Spleen (tissue), 7 donors: Measurements from ENCODE around the gene ARHGAP24.

ENCODE experiments used
- CTCF ChIP-seq, 11 experiments: fragments of 200-600 bp in 7 of 11; fragments of 450-650 bp in 4 of 11; sonication (generic) in 4 of 11; IDR thresholded peaks in 8 of 11; conservative IDR thresholded peaks in 3 of 11; 1 replicate in 7 of 11; 2 replicates in 4 of 11; pipeline versions ENCODE4 v1.4.0 to v1.8.0; 2016 to 2021; ENCODE audit warnings: antibody characterized with exemption in 11 of 11, inconsistent platforms in 4 of 11, mild to moderate bottlenecking in 1 of 11
- POLR2A ChIP-seq, 3 donors: fragments of 450-650 bp; IDR thresholded peaks; one replicate each; pipeline ENCODE4 v1.5.1; 2017; ENCODE audit warnings: antibody characterized with exemption in 3 of 3, mild to moderate bottlenecking in 1 of 3
- donor health status: DM: no; HTN: no; CAD: no; lungs with moderate emphysema.
- donor health status: DM: no; HTN: no; CAD: no.
- donor health status: DM: no; HTN: no; CAD: no.

DNA sequence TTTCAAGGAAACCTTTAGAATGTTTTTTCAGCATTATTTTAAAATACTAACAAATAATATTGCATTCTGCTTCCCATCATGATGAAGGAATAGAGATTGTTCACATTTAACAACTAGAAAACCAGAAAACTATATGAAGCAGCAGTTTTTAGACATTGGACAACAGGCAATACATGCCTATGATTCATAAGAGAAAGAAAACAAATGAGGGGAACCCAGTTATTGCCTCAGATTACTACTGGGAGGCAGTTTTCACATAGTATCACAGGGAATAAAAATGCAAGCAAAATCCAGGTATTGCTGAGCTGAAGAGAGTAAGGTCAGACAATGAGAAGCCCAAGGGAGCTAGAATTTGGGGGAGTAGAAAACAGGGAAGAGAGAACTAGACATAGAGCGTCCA, 511.3 kb downstream of the ARHGAP24 start:
- TF ChIP-seq CTCF (IDR thresholded peaks at IDR 0.05 in 8 of 11, conservative IDR thresholded peaks at IDR 0.05 in 3 of 11), result no peak
- TF ChIP-seq POLR2A (IDR thresholded peaks at IDR 0.05), result no peak
